Measurements from ENCODE around the gene FAM20C.

FAM20C gene

GRCh38 chr7:192701-193480 is 520 bp downstream of the FAM20C start:
- H3K4me3 ChIP-seq (ENCODE audit: low read depth, low read length) = peak overlapping the region; percentile 98
- DNase-seq (ENCODE audit: low read depth, low spot score) = no peak
- in situ Hi-C loops (cut with HindIII; ENCODE audit: low sequenced_read_pairs) = no loop called here
- no peak for TF ChIP-seq CTCF (IDR thresholded peaks at IDR 0.05; ENCODE audit: low read depth, low read length)

GRCh38 chr7:193481-194251 is 1.3 kb downstream of the FAM20C start:
- no peak for DNase-seq (ENCODE audit: low read depth, low spot score)
- in situ Hi-C loops (cut with HindIII; ENCODE audit: low sequenced_read_pairs) = no loop called here
- H3K4me3 ChIP-seq (ENCODE audit: low read depth, low read length) = peak overlapping the region; percentile 98

GRCh38 chr7:194252-195009 is 2.1 kb downstream of the FAM20C start:
- DNase-seq (ENCODE audit: low read depth, low spot score) = peak; percentile 49
- TF ChIP-seq CTCF (IDR thresholded peaks at IDR 0.05; ENCODE audit: low read depth, low read length) = no peak
- H3K4me3 ChIP-seq (ENCODE audit: low read depth, low read length) = peak overlapping the region; percentile 98
- in situ Hi-C loops (cut with HindIII; ENCODE audit: low sequenced_read_pairs) = no loop called here

More at GRCh38 chr7:193481-194251, 1.3 kb downstream of the FAM20C start:
- TF ChIP-seq CTCF (IDR thresholded peaks at IDR 0.05; ENCODE audit: low read depth, low read length) = no peak

GRCh38 chr7:195010-195829 is 2.8 kb downstream of the FAM20C start:
- H3K4me3 ChIP-seq (ENCODE audit: low read depth, low read length) = peak overlapping the region; percentile 98
- DNase-seq (ENCODE audit: low read depth, low spot score) = no peak
- no peak for TF ChIP-seq CTCF (IDR thresholded peaks at IDR 0.05; ENCODE audit: low read depth, low read length)
- in situ Hi-C loops (cut with HindIII; ENCODE audit: low sequenced_read_pairs) = no loop called here

- TF ChIP-seq CTCF (IDR thresholded peaks at IDR 0.05; ENCODE audit: low read depth, low read length) = no peak
- DNase-seq (ENCODE audit: low read depth, low spot score) = no peak
- peak overlapping the region; percentile 98 for H3K4me3 ChIP-seq (ENCODE audit: low read depth, low read length)
- in situ Hi-C loops (cut with HindIII; ENCODE audit: low sequenced_read_pairs) = no loop called here
Observed at GRCh38 chr7:195830-196128, 3.4 kb downstream of the FAM20C start.

- in situ Hi-C loops (cut with HindIII; ENCODE audit: low sequenced_read_pairs) = no loop called here
- no peak for DNase-seq (ENCODE audit: low read depth, low spot score)
- TF ChIP-seq CTCF (IDR thresholded peaks at IDR 0.05; ENCODE audit: low read depth, low read length) = no peak
- H3K4me3 ChIP-seq (ENCODE audit: low read depth, low read length) = peak overlapping the region; percentile 98
Observed at GRCh38 chr7:196283-196682, 3.9 kb downstream of the FAM20C start.
